WTC11 (cell line): ENCODE results near the gene COPA. TPM values are rescaled to one million over a fixed set of nuclear protein-coding genes. Genes with fewer than 3 reads are reported as not detected.

Experiments used
- ATAC-seq: fragments of 200-7000 bp; cut with Tn5 transposase; 2 replicates; pipeline ENCODE4 v1.10.0; 2021; ENCODE audit warnings: mild to moderate bottlenecking, moderate library complexity
- CTCF ChIA-PET: fragments of 300-600 bp; sonication (Branson Sonifier 250); formaldehyde crosslinking; loops from one replicate; lab custom pipeline; 2021; ENCODE audit warnings: antibody characterized with exemption; lab: Charles Lee
- POLR2A ChIA-PET: fragments of 350-600 bp; sonication (Branson Sonifier 250); formaldehyde crosslinking; loops from one replicate; lab custom pipeline; 2021; ENCODE audit warnings: antibody characterized with exemption; lab: Charles Lee
- DNase-seq: peaks from one replicate; pipeline ENCODE4 v3.0.0; 2021; ENCODE audit warnings: low spot score
- H3K27ac Mint-ChIP-seq: 2 replicates; pipeline ENCODE4 v1.8.0; 2021; ENCODE audit warnings: mixed read lengths
- H3K27me3 Mint-ChIP-seq: 2 replicates; pipeline ENCODE4 v1.8.0; 2021; ENCODE audit warnings: low read depth, mild to moderate bottlenecking, moderate library complexity, mixed read lengths
- H3K36me3 Mint-ChIP-seq: 2 replicates; pipeline ENCODE4 v1.8.0; 2021; ENCODE audit warnings: mixed read lengths
- H3K4me1 Mint-ChIP-seq: 2 replicates; pipeline ENCODE4 v1.8.0; 2022; ENCODE audit warnings: mixed read lengths
- H3K4me3 Mint-ChIP-seq: 2 replicates; pipeline ENCODE4 v1.8.0; 2021; ENCODE audit warnings: mild to moderate bottlenecking, moderate library complexity, mixed read lengths
- H3K9me3 Mint-ChIP-seq: 2 replicates; pipeline ENCODE4 v1.8.0; 2021; ENCODE audit warnings: mixed read lengths
- ATF1 ChIP-seq: sonication (generic); formaldehyde crosslinking; IDR thresholded peaks from 2 replicates; pipeline ENCODE4 v1.8.1; 2023; ENCODE audit warnings: mild to moderate bottlenecking, moderate library complexity, missing genetic modification reagents
- ELF4 ChIP-seq: sonication (generic); formaldehyde crosslinking; IDR thresholded peaks from 2 replicates; pipeline ENCODE4 v1.8.1; 2022; ENCODE audit warnings: low read depth, mild to moderate bottlenecking, moderate library complexity, missing genetic modification reagents
- EMX1 ChIP-seq: fragments of 250-450 bp; sonication (Bioruptor Pico); IDR thresholded peaks from 2 replicates; pipeline ENCODE4 v1.8.0; 2021; ENCODE audit warnings: mild to moderate bottlenecking
- FOXK1 ChIP-seq: sonication (generic); formaldehyde crosslinking; IDR thresholded peaks from 2 replicates; pipeline ENCODE4 v1.8.0; 2022; ENCODE audit warnings: mild to moderate bottlenecking, moderate library complexity, missing genetic modification reagents
- FOXP1 ChIP-seq: sonication (generic); formaldehyde crosslinking; IDR thresholded peaks from 2 replicates; pipeline ENCODE4 v1.8.0; 2022; ENCODE audit warnings: missing genetic modification reagents, mild to moderate bottlenecking, moderate library complexity, borderline replicate concordance
- GABPB1 ChIP-seq: sonication (generic); formaldehyde crosslinking; IDR thresholded peaks from 2 replicates; pipeline ENCODE4 v1.8.1; 2023; ENCODE audit warnings: mild to moderate bottlenecking, missing genetic modification reagents
- IRF2 ChIP-seq: sonication (generic); formaldehyde crosslinking; IDR thresholded peaks from 2 replicates; pipeline ENCODE4 v1.8.0; 2022; ENCODE audit warnings: low read depth, missing genetic modification reagents, borderline replicate concordance
- JAZF1 ChIP-seq: fragments of 250-450 bp; sonication (Bioruptor Pico); IDR thresholded peaks from 2 replicates; pipeline ENCODE4 v1.9.0; 2021; ENCODE audit warnings: moderate library complexity, mild to moderate bottlenecking, inconsistent platforms
- MAX ChIP-seq: sonication (generic); formaldehyde crosslinking; IDR thresholded peaks from 2 replicates; pipeline ENCODE4 v1.8.0; 2022; ENCODE audit warnings: mild to moderate bottlenecking, missing genetic modification reagents
- PREB ChIP-seq: sonication (generic); formaldehyde crosslinking; IDR thresholded peaks from 2 replicates; pipeline ENCODE4 v1.8.1; 2022; ENCODE audit warnings: mild to moderate bottlenecking, missing genetic modification reagents, moderate library complexity, borderline replicate concordance
- RORB ChIP-seq: fragments of 250-450 bp; sonication (Bioruptor Pico); IDR thresholded peaks from 2 replicates; pipeline ENCODE4 v1.9.0; 2021; ENCODE audit warnings: mild to moderate bottlenecking
- ZMAT4 ChIP-seq: fragments of 250-450 bp; sonication (Bioruptor Pico); IDR thresholded peaks from 2 replicates; pipeline ENCODE4 v1.9.0; 2021; ENCODE audit warnings: mild to moderate bottlenecking
- ZNF263 ChIP-seq: sonication (generic); formaldehyde crosslinking; IDR thresholded peaks from 2 replicates; pipeline ENCODE4 v1.8.1; 2022; ENCODE audit warnings: low read depth, mild to moderate bottlenecking, moderate library complexity, missing genetic modification reagents
- ZNF416 ChIP-seq: fragments of 250-450 bp; sonication (Bioruptor Pico); IDR thresholded peaks from 2 replicates; pipeline ENCODE4 v1.9.0; 2021; ENCODE audit warnings: mild to moderate bottlenecking, inconsistent platforms
- ZNF425 ChIP-seq: fragments of 250-450 bp; sonication (Bioruptor Pico); conservative IDR thresholded peaks from 2 replicates; pipeline ENCODE4 v1.9.0; 2021; ENCODE audit warnings: mild to moderate bottlenecking
- total RNA-seq: library from RNA; stranded (reverse); gene quantifications from 3 replicates; pipeline ENCODE4 v1.2.3, GENCODE V29; 2021
- TF ChIP-seq, protein P1 (sequence below): sonication (generic); formaldehyde crosslinking; IDR thresholded peaks from 2 replicates; pipeline ENCODE4 v1.8.1; 2023; ENCODE audit warnings: mild to moderate bottlenecking, missing genetic modification reagents, moderate library complexity
- TF ChIP-seq, protein P2 (sequence below): sonication (generic); formaldehyde crosslinking; IDR thresholded peaks from 2 replicates; pipeline ENCODE4 v1.8.1; 2023; ENCODE audit warnings: mild to moderate bottlenecking, missing genetic modification reagents, borderline replicate concordance
- TF ChIP-seq, protein P3 (sequence below): fragments of 250-450 bp; sonication (Bioruptor Pico); IDR thresholded peaks from 2 replicates; pipeline ENCODE4 v1.9.0; 2021; ENCODE audit warnings: mild to moderate bottlenecking, borderline replicate concordance

Gene COPA
- total RNA-seq, 1 experiment from 2014 or later = 126 TPM

DNA sequence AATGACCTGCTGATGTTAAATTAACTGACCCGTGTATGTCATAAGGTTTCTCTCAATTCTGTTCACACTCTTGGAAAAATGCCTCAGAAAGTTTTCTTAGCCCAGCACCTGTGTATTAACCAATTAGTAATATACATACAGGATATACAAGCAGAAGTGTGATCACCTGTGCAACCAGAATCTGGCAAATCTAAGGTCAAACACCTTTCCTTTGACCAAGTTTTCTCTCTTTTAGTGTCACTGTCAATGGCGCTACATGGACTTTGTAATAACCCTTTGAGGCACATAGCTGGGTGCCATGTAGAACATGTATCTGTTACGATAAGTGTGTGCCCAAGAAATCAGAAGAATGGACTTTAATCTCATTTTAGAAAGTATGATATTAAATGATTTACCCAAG lies 1.2 kb upstream of the COPA start:
- H3K4me3 Mint-ChIP-seq = peak overlapping the region; percentile 100
- H3K27ac Mint-ChIP-seq = peak overlapping the region; percentile 100
- no peaks in the 10 kb centered on the region for H3K9me3 Mint-ChIP-seq
- peaks cover 26% of the 10 kb centered on the region for H3K4me1 Mint-ChIP-seq
- H3K36me3 Mint-ChIP-seq = peaks cover 28% of the 10 kb centered on the region
- no peak for DNase-seq
- no peak for ATAC-seq
- CTCF ChIA-PET = interaction anchor here (1.0 to 2.7 kb wide), 3 partner anchors 11 to 53 kb away, joined by 6 to 8 read pairs (median 8); no protein-coding TSS in a partner anchor
- POLR2A ChIA-PET = no interaction called here
- TF ChIP-seq FOXK1 (CRISPR knock-in tag) = no peak
- no peak for TF ChIP-seq JAZF1
- TF ChIP-seq, protein P1, sequence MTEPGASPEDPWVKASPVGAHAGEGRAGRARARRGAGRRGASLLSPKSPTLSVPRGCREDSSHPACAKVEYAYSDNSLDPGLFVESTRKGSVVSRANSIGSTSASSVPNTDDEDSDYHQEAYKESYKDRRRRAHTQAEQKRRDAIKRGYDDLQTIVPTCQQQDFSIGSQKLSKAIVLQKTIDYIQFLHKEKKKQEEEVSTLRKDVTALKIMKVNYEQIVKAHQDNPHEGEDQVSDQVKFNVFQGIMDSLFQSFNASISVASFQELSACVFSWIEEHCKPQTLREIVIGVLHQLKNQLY (CRISPR knock-in tag) = no peak
- no peak for TF ChIP-seq EMX1 (CRISPR knock-in tag)
- TF ChIP-seq, protein P2, sequence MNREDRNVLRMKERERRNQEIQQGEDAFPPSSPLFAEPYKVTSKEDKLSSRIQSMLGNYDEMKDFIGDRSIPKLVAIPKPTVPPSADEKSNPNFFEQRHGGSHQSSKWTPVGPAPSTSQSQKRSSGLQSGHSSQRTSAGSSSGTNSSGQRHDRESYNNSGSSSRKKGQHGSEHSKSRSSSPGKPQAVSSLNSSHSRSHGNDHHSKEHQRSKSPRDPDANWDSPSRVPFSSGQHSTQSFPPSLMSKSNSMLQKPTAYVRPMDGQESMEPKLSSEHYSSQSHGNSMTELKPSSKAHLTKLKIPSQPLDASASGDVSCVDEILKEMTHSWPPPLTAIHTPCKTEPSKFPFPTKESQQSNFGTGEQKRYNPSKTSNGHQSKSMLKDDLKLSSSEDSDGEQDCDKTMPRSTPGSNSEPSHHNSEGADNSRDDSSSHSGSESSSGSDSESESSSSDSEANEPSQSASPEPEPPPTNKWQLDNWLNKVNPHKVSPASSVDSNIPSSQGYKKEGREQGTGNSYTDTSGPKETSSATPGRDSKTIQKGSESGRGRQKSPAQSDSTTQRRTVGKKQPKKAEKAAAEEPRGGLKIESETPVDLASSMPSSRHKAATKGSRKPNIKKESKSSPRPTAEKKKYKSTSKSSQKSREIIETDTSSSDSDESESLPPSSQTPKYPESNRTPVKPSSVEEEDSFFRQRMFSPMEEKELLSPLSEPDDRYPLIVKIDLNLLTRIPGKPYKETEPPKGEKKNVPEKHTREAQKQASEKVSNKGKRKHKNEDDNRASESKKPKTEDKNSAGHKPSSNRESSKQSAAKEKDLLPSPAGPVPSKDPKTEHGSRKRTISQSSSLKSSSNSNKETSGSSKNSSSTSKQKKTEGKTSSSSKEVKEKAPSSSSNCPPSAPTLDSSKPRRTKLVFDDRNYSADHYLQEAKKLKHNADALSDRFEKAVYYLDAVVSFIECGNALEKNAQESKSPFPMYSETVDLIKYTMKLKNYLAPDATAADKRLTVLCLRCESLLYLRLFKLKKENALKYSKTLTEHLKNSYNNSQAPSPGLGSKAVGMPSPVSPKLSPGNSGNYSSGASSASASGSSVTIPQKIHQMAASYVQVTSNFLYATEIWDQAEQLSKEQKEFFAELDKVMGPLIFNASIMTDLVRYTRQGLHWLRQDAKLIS = no peak
- TF ChIP-seq, protein P3, sequence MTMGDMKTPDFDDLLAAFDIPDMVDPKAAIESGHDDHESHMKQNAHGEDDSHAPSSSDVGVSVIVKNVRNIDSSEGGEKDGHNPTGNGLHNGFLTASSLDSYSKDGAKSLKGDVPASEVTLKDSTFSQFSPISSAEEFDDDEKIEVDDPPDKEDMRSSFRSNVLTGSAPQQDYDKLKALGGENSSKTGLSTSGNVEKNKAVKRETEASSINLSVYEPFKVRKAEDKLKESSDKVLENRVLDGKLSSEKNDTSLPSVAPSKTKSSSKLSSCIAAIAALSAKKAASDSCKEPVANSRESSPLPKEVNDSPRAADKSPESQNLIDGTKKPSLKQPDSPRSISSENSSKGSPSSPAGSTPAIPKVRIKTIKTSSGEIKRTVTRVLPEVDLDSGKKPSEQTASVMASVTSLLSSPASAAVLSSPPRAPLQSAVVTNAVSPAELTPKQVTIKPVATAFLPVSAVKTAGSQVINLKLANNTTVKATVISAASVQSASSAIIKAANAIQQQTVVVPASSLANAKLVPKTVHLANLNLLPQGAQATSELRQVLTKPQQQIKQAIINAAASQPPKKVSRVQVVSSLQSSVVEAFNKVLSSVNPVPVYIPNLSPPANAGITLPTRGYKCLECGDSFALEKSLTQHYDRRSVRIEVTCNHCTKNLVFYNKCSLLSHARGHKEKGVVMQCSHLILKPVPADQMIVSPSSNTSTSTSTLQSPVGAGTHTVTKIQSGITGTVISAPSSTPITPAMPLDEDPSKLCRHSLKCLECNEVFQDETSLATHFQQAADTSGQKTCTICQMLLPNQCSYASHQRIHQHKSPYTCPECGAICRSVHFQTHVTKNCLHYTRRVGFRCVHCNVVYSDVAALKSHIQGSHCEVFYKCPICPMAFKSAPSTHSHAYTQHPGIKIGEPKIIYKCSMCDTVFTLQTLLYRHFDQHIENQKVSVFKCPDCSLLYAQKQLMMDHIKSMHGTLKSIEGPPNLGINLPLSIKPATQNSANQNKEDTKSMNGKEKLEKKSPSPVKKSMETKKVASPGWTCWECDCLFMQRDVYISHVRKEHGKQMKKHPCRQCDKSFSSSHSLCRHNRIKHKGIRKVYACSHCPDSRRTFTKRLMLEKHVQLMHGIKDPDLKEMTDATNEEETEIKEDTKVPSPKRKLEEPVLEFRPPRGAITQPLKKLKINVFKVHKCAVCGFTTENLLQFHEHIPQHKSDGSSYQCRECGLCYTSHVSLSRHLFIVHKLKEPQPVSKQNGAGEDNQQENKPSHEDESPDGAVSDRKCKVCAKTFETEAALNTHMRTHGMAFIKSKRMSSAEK = no peak
- TF ChIP-seq ELF4 (CRISPR knock-in tag) = no peak
- no peak for TF ChIP-seq RORB (CRISPR knock-in tag)
- no peak for TF ChIP-seq ZNF263 (CRISPR knock-in tag)
- no peak for TF ChIP-seq PREB
- no peak for TF ChIP-seq GABPB1 (CRISPR knock-in tag)
- TF ChIP-seq ATF1 (CRISPR knock-in tag) = no peak
- no peak for TF ChIP-seq IRF2 (CRISPR knock-in tag)
- no peak for TF ChIP-seq FOXP1 (CRISPR knock-in tag)
- TF ChIP-seq ZNF425 (CRISPR knock-in tag) = no peak
- no peak for TF ChIP-seq ZNF416 (CRISPR knock-in tag)
- TF ChIP-seq MAX (CRISPR knock-in tag) = no peak
- TF ChIP-seq ZMAT4 (CRISPR knock-in tag) = no peak
- H3K27me3 Mint-ChIP-seq = no peaks in the 10 kb centered on the region
